NT2/D1 (cell line): ENCODE results near the gene LRP5.
A peak's percentile ranks its signal among the peaks of the same experiment; 100 is the strongest.

Source experiments
- DNase-seq: peaks from one replicate; pipeline ENCODE4 v3.0.0-alpha.2; 2011; ENCODE audit warnings: low read depth, low spot score
- H3K27me3 ChIP-seq: 2 replicates; pipeline ENCODE4 v1.6.0; 2011; ENCODE audit warnings: mild to moderate bottlenecking; ENCODE audit not compliant: insufficient read length, insufficient read depth
- H3K36me3 ChIP-seq: 2 replicates; pipeline ENCODE4 v1.6.1; 2011; ENCODE audit warnings: mild to moderate bottlenecking, low read length, mixed read lengths; ENCODE audit not compliant: insufficient read depth, insufficient read length
- H3K4me1 ChIP-seq: 2 replicates; pipeline ENCODE4 v1.5.1; 2011; ENCODE audit not compliant: insufficient read depth, insufficient read length
- H3K4me3 ChIP-seq: 2 replicates; pipeline ENCODE4 v1.5.1; 2011; ENCODE audit warnings: low read depth; ENCODE audit not compliant: insufficient read length
- H3K9ac ChIP-seq: 2 replicates; pipeline ENCODE4 v1.6.0; 2011; ENCODE audit warnings: low read depth; ENCODE audit not compliant: insufficient read length
- H3K9me3 ChIP-seq: 2 replicates; pipeline ENCODE4 v1.5.1; 2011; ENCODE audit warnings: mild to moderate bottlenecking, low read length; ENCODE audit not compliant: insufficient read depth
- SUZ12 ChIP-seq: IDR thresholded peaks from 2 replicates; pipeline ENCODE4 v1.6.1; 2011; ENCODE audit not compliant: insufficient read length, insufficient read depth; ENCODE audit errors: extremely low read depth
- YY1 ChIP-seq: IDR thresholded peaks from 2 replicates; pipeline ENCODE4 v1.6.1; 2011; ENCODE audit not compliant: insufficient read length, insufficient read depth
- ZNF274 ChIP-seq: IDR thresholded peaks from 2 replicates; pipeline ENCODE4 v1.6.1; 2011; ENCODE audit warnings: mild to moderate bottlenecking, low read depth, low read length

LRP5 gene

DNA sequence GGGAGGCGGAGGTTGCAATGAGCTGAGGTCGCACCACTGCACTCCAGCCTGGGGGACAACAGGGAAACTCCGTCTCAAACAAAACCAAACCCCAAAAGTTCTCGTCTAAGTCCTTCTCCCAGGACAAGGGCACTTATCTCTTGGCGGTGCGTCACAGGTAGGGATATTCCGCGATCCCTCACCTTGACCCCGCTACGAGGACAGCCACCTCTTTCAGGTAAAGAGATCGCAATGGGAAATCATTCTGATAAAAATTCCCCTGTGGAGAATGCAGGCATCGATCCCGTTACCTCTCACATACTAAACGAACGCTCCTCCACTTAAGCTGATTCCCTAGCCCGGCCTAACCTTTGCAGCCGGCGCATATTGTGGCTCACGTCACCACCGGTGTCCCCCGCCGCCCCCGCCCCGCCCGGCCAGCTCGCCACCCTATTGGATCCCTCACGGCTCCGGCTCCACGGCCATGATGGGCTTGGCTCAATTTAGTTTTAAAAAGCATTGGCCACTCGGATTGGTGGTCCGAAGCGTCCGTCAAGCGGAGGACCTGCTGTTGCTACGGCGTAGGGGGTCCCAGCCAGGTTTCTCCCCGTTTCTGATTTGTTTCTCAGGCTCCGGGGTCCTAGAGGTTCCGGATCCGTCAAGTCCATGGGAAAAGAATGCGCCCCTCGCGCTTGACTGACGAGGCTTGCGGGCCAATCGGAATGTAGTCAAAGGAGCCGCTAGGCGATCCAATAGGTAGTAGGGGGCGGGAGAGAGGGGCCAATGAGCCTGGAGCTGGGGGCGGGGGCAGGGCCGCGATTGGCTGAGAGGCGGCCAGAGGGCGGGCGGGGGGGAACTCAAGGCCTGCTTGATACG, 147.7 kb downstream of the LRP5 start:
- Histone ChIP-seq H3K4me1 (peaks cover 10% of the 10 kb centered on the region), H3K4me3 (peak overlapping the region; percentile 63), H3K27me3 (no peaks in the 10 kb centered on the region), H3K9ac (peak overlapping the region; percentile 96), H3K36me3 (peaks cover 16% of the 10 kb centered on the region), H3K9me3 (no peaks in the 10 kb centered on the region)
- TF ChIP-seq YY1 (peak; percentile 29), SUZ12 (no peak), ZNF274 (no peak)
- DNase-seq, result peak; percentile 98

DNA sequence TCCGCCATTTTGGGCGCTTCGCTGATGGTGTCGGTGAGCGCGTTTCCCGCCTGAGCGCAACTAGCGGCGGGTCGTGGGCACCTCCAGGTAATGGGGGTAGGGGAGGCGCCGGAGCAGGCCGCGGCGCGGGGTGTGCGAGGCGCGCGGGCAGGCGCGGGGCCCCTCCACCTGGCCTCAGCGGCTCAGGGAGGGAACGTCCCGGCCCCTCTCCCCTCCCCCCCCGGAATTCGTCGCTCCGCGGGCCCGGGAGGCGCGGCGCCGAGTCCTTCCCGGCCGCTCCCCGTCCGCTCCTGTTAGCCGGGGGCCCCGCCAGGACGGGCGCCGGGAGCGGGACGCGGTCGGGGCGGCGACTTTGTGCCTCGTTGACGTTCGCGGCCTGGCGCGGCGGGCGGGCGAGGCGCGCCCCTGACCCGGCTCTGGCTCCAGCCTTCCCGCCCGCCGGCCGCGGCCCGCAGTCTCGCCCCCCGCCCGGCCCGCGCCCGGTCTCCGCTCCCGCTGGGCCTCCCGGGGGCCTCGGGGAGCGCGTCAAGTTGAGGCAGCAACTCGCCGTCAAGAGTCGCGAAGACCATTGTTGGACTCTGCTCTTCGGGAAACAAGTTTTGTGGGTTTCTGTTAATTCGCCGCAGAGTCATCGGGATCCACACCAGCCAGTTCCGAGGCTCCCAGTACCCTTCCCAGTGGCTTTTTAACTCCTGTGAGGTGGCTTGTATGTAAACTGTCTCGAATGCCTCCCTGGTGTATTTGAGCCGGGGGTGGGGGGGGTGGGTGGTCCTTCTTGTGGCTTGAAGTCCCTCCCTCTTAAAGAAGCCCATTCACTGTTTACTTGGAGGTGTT, 148.6 kb downstream of the LRP5 start, which contains the start of gene PPP6R3:
Gene PPP6R3, plus strand, starts transcription at position 12 of the 834 bp plus-strand sequence. CDS start 76,913 bp downstream, outside the sequence.
- DNase-seq, result no peak
- TF ChIP-seq ZNF274 (no peak), YY1 (peak; percentile 57)
- Histone ChIP-seq H3K4me1 (peaks cover 6% of the 10 kb centered on the region), H3K9ac (peak within 1 kb of the TSS; percentile 96), H3K9me3 (no peaks in the 10 kb centered on the region), H3K4me3 (peak within 1 kb of the TSS; percentile 63), H3K36me3 (peaks cover 21% of the 10 kb centered on the region), H3K27me3 (no peaks in the 10 kb centered on the region)

GRCh38 chr11:68461575-68461917, 149.2 kb downstream of the LRP5 start:
- TF ChIP-seq SUZ12 (no peak), ZNF274 (no peak), YY1 (no peak)
- no peaks in the 10 kb centered on the region for H3K27me3 ChIP-seq
- H3K4me3 ChIP-seq, result peak overlapping the region; percentile 63
- no peaks in the 10 kb centered on the region for H3K9me3 ChIP-seq
- H3K9ac ChIP-seq, result peak overlapping the region; percentile 96
- peaks cover 6% of the 10 kb centered on the region for H3K4me1 ChIP-seq
- DNase-seq, result no peak
- H3K36me3 ChIP-seq, result peaks cover 21% of the 10 kb centered on the region

DNA sequence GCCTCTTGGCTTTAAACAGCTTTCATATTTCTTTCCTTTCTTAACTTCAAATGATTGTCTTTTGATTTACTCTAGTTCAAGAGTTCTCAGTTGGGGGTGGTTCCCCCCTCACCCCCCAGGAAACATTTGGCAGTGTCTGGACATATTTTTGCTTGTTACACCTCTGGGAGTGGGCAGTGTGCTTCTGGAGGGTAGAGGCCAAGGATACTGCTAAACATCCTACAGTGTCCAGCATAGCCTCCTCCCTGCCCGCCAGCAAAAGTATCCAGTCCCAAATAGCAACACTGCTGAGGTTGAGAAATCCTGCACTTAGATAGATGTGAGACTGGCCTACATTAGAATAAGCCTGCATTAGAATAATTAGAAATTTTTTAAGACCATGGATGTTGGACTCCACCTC, 151.3 kb downstream of the LRP5 start:
- peaks cover 33% of the 10 kb centered on the region for H3K36me3 ChIP-seq
- H3K9ac ChIP-seq, result no peak overlapping the region
- H3K27me3 ChIP-seq, result no peaks in the 10 kb centered on the region
- TF ChIP-seq ZNF274, result no peak
- no peak for TF ChIP-seq SUZ12
- TF ChIP-seq YY1, result no peak
- H3K4me3 ChIP-seq, result no peak overlapping the region
- DNase-seq, result no peak
- H3K4me1 ChIP-seq, result no peaks in the 10 kb centered on the region
- no peaks in the 10 kb centered on the region for H3K9me3 ChIP-seq

- H3K4me1 ChIP-seq, result peaks cover 6% of the 10 kb centered on the region
- no peak for TF ChIP-seq ZNF274
- no peak for TF ChIP-seq YY1
- peaks cover 10% of the 10 kb centered on the region; the same call in 1 of the 2 replicates for H3K9me3 ChIP-seq
- DNase-seq, result no peak
- H3K4me3 ChIP-seq, result no peak overlapping the region
- peaks cover 42% of the 10 kb centered on the region for H3K36me3 ChIP-seq
- H3K9ac ChIP-seq, result no peak overlapping the region
- H3K27me3 ChIP-seq, result no peaks in the 10 kb centered on the region
Observed at GRCh38 chr11:68467201-68467834, 154.9 kb downstream of the LRP5 start.

DNA sequence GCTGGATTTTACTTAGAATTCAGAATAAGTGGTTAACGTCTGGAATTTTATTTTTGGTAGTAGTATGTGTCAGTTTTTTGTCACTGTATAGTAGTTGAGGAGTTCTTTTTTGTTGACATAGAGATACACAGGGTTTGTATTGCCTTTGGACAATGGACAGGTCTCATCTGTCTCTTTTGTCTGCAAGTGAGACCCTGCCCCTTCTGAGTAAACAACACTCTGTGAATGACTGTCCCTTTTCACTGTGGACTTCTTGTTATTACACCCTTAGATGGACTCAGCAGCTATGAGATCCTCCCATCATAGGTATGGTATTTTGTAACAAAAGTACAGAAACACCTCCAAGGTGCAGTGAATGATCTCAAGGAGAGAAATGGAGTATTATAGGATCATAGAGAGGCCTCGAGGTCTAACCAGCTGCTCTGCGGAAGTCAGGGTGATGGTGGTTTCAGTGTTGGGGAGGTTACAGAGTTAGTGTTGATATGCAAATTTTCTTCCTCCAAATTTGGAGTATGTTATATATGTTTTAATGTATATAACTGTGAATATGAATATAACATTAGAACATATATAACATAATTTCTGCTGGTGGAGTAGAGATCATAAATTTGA, 155.9 kb downstream of the LRP5 start:
- no peak overlapping the region for H3K4me3 ChIP-seq
- H3K36me3 ChIP-seq, result peaks cover 45% of the 10 kb centered on the region
- H3K9me3 ChIP-seq, result peaks cover 21% of the 10 kb centered on the region; the same call in 1 of the 2 replicates
- DNase-seq, result no peak
- H3K4me1 ChIP-seq, result peaks cover 6% of the 10 kb centered on the region
- TF ChIP-seq SUZ12 (no peak), YY1 (no peak), ZNF274 (no peak)
- no peaks in the 10 kb centered on the region for H3K27me3 ChIP-seq
- H3K9ac ChIP-seq, result no peak overlapping the region

DNA sequence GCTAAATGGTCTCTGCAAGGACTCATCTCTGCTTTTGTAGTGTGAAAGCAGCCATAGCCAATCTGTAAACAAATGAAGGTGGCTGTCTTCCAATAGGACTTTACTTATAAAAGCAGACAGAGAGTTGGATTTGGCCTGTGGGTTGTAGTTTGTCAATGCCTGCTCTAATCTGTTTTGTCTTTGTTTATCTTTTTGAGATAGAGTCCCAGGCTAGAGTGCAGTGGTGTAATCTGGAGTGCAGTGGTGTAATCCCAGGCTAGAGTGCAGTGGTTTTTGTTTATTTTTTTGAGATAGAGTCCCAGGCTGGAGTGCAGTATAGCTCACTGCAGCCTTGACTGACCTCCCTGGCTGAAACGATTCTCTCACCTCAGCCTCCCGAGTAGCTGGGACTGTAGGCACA, 156.7 kb downstream of the LRP5 start:
- Histone ChIP-seq H3K9me3 (peaks cover 29% of the 10 kb centered on the region), H3K36me3 (peaks cover 49% of the 10 kb centered on the region), H3K9ac (no peak overlapping the region), H3K4me1 (peaks cover 6% of the 10 kb centered on the region), H3K4me3 (no peak overlapping the region), H3K27me3 (no peaks in the 10 kb centered on the region)
- TF ChIP-seq YY1 (no peak), ZNF274 (no peak), SUZ12 (no peak)
- no peak for DNase-seq
